ENCODE results near the gene SLC22A12. TPM values are rescaled to one million over a fixed set of nuclear protein-coding genes. Genes with fewer than 3 reads are reported as not detected.

The SLC22A12 gene
- total RNA-seq, 1 donor from 2014 or later: not detected

DNA sequence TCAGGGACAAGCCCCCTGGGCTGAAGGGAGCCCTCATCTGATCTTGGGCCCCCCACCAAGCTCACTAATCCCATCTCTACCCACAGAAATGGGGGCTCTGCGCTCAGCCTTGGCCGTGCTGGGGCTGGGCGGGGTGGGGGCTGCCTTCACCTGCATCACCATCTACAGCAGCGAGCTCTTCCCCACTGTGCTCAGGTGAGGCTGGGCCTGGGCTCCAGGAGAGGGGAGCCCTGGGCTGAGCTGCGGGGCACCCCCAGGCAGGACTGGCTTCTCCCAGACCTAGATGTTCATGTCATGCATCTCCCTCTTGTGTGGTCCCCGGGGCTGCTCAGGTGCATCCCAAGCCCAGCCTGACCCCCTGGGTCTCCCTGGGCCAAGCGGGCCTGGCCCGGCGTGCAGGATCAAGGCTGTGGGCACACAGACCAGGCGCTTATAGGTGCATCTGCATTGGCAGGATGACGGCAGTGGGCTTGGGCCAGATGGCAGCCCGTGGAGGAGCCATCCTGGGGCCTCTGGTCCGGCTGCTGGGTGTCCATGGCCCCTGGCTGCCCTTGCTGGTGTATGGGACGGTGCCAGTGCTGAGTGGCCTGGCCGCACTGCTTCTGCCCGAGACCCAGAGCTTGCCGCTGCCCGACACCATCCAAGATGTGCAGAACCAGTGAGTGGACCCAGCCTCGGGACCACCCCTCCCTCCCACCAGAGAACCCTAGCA lies 9.4 kb downstream of the SLC22A12 start:
- DNase-seq (peak; percentile 33), ATAC-seq (ENCODE audit: poor library complexity) (no peak)
- intact Hi-C loops (cut with DNase I): no loop called here

DNA sequence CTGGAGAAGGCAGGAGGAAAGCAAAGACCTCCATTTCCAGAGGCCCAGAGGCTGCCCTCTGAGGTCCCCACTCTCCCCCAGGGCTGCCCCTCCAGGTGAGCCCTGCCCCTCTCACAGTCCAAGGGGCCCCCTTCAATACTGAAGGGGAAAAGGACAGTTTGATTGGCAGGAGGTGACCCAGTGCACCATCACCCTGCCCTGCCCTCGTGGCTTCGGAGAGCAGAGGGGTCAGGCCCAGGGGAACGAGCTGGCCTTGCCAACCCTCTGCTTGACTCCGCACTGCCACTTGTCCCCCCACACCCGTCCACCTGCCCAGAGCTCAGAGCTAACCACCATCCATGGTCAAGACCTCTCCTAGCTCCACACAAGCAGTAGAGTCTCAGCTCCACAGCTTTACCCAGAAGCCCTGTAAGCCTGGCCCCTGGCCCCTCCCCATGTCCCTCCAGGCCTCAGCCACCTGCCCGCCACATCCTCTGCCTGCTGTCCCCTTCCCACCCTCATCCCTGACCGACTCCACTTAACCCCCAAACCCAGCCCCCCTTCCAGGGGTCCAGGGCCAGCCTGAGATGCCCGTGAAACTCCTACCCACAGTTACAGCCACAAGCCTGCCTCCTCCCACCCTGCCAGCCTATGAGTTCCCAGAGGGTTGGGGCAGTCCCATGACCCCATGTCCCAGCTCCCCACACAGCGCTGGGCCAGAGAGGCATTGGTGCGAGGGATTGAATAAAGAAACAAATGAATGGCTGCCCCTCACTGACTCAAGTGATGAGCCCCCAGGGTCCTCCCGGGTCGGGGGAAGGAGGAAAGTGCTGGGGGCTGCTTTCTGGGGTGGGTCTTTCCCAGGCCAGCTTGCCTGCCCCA lies 10.8 kb downstream of the SLC22A12 start:
- intact Hi-C loops (cut with DNase I): no loop called here
- ATAC-seq (ENCODE audit: poor library complexity): no peak
- DNase-seq: peak; percentile 6

DNA sequence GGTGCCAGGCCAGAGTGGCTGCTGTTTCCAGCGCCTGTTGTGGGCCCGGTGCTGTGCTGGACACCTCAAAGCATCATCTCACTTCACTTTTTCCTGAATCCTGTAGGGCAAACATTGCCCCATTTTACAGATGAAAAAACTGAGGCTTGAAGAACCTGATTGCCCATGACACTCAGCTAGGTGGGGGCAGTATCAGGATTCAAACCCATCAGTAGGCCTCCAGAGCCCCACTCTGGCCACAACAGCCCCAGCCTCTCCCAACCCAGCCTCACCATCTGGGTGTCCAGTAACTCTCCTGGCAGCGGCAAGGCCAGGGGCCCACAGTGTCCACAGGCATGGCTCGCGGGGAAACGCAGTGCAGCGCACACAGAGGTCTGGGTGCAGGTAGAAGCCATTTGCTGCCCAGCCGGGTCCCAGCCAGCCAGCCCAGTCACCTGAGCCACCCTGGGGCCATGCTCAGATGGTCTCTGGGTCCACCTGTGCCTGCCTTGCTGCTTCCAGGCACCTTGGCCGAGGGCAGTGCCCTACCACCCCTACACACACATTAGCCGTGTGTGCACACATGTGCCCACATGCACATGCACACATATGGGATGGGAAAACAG lies 11.5 kb downstream of the SLC22A12 start:
- no peak for DNase-seq
- no peak for ATAC-seq (ENCODE audit: poor library complexity)
- intact Hi-C loops (cut with DNase I): no loop called here

DNA sequence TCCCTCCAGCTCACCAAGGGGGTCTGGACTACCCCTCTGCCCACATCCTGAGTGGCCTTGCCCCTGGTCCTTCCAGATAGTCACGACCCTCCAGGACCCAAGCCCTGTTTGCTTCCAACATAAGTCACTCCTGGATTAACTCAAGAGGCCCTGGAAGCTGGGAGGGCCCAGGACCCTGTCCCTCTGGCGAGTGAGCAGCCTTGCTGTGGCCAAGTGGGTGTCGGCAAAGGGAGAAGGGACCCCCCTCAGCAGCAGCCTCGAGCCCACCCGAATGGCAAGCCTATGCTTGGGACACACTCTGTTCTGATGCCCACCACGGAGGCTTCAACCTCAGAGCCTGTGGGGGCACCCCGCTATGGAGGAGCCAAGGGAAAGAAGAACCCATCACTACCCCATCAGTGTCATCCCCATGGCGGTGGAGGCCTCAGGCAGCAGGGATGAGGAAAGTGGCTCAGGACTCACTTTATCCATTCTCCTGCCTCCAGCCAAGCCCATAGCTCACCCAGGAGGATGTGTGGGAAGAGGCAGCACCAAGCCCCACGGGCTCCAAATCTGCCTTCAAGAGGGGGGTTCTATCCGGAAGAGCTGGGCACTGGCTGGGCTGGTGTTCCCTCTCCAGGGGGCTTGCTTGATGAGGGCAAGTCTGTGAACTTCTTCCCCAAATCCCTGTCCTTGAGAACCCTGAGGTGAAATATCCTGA lies 12.5 kb downstream of the SLC22A12 start:
- DNase-seq (no peak), ATAC-seq (ENCODE audit: poor library complexity) (no peak)
- intact Hi-C loops (cut with DNase I): no loop called here

DNA sequence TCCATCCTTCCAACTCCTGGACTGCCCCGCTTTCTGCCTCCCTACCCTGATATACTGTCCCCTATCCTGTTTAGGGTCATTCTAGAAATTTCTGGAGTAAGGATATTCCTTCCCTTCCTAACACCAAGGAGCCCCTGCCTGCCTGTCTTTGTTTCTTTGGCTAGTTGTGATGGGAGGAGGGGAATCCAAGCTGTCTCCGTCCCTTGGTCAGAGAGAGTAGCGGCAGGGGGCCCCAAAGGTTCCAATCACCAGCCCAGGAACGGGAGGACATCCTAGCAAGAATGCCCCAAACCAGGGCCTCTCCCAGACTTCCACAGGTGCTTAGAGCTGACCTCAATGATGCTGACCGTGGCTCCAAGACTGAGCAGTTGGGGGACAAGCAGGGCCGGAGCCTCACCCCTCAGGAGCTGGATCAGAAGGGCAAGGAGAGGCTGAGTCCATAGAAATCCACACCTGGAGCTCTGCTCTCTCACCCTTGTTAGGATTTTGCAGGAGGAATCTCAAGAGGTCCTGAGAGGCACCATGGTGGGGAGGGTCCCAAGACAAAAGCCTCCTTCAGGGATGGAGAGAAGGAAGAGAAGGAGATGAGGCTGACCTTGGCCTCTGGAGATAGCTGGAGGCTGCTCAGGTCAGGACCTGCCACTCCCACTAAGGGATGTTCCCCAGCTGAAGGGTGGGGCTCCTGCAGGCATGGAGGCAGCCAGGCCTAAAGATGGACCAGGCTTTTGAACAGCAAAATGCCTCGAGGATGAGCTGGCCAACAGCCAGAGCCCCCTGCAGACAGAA lies 13.6 kb downstream of the SLC22A12 start:
- intact Hi-C loops (cut with DNase I): no loop called here
- ATAC-seq (ENCODE audit: poor library complexity) (no peak), DNase-seq (no peak)

DNA sequence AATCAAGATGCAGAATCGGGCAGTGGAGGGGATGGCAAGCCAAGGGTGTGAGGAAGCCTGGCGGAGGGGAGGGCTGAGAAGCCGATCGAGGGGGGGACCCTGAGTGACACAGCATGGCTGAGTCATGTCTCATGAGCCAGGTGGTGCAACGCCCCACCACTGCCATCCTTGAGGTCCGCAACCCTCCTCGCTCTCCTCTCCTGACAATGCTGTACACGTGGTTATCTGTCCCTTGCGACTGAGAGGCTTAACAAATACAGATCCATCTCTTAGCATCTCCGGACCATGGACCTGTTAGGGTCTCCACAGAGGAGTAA lies 14.2 kb downstream of the SLC22A12 start:
- ATAC-seq (ENCODE audit: poor library complexity) (no peak), DNase-seq (no peak)
- intact Hi-C loops (cut with DNase I): no loop called here

DNA sequence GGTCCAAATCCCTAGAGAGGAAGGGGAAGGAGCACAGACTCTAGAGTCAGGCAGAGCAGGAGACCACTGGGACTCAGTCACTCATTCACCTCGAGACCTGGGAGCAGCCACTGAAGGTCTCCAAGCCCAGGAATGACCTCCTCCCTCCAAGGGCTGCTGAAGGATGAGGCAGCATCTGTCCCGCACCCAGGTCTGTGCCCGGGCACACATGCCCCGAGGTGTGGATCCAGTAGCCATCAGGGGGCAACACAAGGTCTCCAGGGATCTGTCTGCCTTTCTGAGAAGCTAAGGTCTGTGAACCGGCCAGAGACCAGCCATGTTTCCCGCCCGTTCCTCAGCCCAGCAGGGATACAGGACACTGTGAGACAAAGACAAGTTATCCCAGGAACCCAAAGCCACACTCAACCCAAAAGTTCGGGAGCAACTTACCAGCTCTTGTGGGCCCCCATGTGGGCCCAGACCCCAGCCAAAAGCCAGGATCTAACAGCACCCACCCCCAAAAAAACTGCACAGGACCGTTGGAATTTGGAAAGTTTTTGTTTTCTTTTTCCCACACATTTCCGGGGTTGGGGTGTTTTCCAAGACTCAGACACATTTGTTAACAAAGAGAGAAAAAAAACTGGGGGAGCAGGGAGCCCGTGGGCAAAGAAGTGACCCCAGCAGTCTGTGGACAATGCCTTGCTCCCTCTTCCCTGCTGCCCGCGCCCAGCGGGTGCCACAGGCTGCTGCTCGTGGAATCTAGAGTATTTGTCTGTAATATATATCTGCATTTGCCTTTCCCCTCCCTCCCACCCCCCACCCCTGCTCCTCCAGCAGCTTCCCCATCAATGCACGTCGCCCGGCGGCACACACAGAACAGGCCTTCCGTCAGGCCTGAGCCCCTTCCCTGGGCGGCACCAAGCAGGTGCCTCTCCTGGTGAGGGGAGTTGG lies 14.9 kb downstream of the SLC22A12 start:
- ATAC-seq (ENCODE audit: poor library complexity): no peak
- no peak for DNase-seq

DNA sequence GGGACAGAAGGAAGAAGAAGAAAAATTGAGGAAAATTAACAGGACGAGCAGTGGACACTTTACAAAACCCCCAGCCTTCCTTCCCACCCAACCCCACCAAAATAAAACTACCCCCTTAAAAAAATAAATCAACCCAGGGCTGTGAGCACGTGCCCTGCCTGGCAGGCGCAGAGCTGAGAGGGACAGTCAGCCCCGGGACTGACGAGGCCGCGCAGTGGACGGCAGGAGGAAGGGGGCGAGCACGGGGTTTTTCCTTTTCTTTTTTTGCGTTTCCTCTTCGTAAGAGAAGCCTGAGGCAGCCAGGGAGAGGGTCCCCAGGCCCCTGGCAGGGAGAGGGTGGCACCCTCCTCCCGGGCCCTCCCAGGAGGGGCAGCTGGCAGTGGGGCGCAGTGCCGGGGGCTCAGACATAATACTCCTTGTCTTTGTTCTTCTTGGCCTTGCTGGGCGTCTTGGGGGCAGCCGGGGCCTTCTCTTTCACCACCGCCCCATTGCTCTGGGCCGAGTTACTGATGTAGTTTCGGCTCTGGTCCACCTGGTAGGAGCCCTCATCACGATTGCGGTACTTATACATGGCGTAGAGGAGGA lies 15.9 kb downstream of the SLC22A12 start:
- ATAC-seq (ENCODE audit: poor library complexity) (no peak), DNase-seq (no peak)
- intact Hi-C loops (cut with DNase I): no loop called here

More for the DNA sequence above, 14.9 kb downstream of the SLC22A12 start:
- intact Hi-C loops (cut with DNase I): no loop called here

DNA sequence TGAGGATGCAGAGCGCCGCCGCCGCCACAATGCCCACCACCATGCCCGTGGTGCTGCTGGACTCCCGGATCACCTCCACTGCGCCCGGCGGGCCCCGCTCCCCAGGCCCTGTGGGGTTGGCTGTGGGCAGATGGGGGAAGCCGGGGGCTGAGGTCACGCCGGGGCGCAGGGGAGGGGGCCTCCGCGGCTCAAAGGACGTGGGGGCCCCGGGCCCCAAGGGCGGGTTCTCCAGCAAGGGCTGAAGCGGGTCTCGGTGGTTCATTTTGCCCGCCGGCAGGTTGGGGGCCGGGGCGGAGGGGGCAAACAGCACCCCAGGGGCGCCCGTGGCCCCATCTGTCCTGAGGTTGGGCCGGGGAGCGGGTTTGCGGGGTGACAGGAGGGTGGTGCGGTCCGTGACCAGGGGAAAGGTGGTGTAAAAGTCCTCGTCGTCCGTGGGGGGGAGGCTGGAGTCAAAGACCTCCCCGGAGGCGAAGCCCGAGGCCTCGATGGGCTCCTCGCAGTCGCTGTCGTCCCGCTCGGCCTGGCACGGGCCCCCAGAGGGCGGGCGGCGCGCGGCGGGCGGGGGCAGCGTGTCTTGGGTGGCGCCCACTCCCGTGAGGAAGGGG lies 16.5 kb downstream of the SLC22A12 start:
- ATAC-seq (ENCODE audit: poor library complexity) (peak; percentile 32), DNase-seq (no peak)
- intact Hi-C loops (cut with DNase I): no loop called here

DNA sequence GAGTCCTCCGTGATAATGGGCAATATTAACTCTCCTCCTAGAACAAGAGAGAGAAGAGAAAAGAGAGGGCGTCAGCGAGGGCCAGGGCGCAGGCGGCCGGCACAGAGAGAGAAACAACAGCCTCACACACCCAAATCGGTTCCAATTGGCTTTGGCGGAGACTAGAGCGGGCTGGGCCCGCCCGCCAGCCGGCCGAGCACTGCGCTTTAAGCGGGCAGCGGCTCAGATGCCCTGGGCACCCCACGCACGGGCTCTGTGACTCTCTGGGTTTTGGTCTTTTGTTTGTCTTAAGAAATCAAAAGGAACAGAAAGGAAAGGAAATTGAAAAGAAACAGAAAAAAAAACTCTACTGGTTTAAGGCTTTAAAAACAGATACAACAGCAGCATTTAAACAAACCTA lies 17.0 kb downstream of the SLC22A12 start:
- DNase-seq: no peak
- intact Hi-C loops (cut with DNase I): no loop called here
- ATAC-seq (ENCODE audit: poor library complexity): peak; percentile 83

DNA sequence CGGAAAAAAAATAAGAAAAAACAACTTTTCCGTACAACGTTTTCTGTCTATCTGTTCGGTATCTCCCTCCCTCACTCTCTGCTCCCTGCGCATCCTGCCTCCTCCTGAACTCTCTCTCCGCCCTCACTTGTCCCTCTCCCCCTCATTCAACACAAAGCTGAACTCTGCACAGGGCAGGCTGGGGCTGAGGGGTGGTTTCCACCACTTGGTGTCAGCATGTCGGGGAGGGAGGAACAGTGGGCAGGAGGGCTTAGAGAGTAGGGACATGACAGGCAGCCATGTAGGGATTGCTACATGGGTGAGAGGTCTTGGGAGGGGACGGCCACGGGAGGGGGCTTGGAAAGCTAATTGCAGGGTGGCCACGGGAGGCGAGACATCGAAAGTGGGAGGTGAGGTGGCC lies 17.6 kb downstream of the SLC22A12 start:
- DNase-seq (no peak), ATAC-seq (ENCODE audit: poor library complexity) (no peak)
- intact Hi-C loops (cut with DNase I): no loop called here

DNA sequence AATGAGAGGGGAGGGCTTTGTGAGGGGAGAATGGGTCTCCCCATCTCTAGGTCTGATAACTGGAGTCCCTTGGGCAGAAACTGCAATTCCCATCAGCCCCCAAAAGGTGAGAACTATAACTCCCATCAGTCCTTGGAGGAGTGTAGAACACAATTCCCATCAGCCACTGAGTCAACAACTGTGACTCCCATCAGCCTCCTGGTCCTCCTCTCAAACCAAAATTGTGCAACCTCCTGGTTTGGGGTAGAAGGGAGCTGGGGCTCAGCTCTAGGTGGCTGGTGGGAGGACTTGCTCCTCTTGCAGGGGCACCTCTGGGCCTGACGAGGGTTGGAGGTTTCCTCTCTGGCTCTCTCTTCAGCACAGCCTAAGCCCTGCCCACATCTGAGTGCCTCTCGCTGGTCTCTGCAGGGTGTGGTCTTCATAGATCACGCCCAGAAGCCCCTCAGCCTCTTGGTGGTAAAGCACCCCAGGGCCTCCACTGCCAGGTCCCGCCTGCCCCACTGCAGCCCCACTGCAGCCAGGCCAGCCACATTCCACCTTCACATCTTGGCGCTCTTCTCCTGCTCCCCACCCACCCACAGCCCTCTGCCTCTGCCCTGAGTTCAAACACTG lies 18.5 kb downstream of the SLC22A12 start:
- no peak for ATAC-seq (ENCODE audit: poor library complexity)

DNA sequence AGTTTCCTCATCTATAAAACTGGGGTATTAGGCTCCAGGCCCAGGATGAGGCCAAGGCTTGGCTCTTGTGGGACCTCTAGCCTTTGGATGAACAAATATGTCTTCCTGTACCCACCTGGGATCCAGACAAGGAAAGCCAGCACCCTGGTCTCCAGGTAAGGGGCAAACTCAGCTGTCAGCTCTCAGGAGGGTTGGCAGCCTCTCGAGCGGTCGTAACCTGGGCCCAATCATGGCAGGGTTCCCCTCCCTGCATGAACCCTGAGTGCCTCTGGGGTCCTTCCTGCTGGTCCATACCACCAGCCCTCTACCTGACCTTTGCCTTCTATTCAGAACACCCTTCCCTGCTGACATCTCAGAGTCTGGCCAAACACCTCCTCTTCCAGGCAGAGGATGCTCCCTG lies 19.6 kb downstream of the SLC22A12 start:
- no peak for DNase-seq
- intact Hi-C loops (cut with DNase I): no loop called here
- ATAC-seq (ENCODE audit: poor library complexity): no peak

More for the DNA sequence above, 18.5 kb downstream of the SLC22A12 start:
- no peak for DNase-seq
- intact Hi-C loops (cut with DNase I): no loop called here

DNA sequence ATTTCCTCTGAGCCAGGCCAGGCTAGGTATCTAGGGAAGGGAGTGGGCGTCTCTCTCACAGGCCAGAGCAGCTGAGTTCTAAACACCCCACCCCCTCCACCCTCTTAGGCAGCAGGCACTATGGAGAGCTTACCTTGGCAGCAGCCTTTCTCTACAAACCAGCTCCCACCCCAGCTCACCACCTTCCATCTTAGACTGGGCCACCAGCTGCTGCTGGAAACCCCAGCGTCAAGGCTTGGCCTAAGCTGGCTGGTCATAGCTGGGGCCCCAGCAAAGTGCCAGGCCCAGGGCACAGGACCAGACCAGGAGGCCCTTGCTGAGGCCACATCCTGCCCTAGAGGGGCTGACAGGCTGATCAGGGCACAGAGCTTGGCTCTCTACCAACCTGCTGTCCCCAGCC lies 20.2 kb downstream of the SLC22A12 start:
- no peak for DNase-seq
- no peak for ATAC-seq (ENCODE audit: poor library complexity)
- intact Hi-C loops (cut with DNase I): no loop called here

DNA sequence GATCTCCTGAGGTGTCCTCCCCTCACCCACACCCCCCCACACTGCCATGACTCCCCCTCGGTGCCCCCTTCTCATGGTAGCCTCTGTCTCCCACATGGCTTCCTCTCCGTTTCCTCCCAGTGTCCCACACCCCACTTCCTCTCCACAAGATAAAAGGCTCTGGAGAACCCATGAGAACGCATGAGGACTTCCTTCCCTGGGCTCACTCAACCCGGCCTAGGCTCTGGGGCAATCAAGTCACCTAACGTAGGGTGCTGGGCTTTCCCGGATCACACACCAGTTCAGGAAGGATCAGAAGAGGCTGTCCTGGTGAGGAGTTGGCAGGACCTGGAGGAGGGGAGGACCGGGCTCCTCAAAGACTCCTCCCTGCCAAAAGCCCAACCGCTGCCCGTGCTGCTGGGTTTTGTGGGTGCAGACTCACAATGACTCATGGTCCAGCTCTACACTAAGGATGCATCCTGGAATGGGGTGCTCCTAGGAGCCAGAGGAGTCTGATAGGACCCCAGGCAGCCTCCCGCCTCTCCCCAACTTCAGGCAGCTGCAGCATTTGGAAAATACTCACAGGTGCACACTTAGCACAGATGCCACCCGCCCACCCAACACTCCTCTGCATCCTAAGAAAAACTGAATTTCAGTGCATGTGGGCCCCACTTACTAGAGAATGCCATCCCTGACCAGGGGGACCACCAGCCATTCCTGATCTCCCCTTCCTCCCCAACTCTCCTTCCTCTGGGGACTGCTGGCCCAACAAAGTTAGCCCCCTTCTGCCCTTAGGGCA lies 21.0 kb downstream of the SLC22A12 start:
- no peak for ATAC-seq (ENCODE audit: poor library complexity)
- DNase-seq: no peak
- intact Hi-C loops (cut with DNase I): no loop called here

DNA sequence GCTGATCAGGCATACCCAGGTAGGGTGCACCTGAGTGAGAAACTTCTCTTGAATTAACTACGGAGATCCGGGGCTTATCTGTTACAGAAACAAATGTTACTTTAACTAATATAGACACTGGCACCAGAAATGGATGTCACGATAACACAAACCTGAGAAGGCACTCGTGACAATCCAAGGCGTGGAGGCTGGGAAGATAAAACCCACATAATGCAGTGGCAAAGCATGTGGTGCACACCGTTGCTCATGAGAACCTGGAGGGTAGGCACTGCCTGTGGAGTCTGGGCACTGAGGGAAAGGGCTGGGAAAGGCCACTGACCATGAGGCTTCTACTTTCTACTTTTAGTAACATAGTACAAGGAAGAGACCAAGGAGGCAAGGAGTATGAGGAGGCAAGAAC lies 22.6 kb downstream of the SLC22A12 start:
- intact Hi-C loops (cut with DNase I): no loop called here
- ATAC-seq (ENCODE audit: poor library complexity) (no peak), DNase-seq (no peak)

All from Right ventricle myocardium superior (tissue), 1 donor.